ENCODE data around the gene NECAB3. TPM values are rescaled to one million over a fixed set of nuclear protein-coding genes. Genes with fewer than 3 reads are reported as not detected.
A peak's percentile ranks its signal among the peaks of the same experiment; 100 is the strongest.

NECAB3 gene
- total and polyA plus RNA-seq, 2 of the 13 experiments (the other 11 are each of a cell fraction or from before 2014, with no cell fraction given) = 61.5 to 65.5 TPM

DNA sequence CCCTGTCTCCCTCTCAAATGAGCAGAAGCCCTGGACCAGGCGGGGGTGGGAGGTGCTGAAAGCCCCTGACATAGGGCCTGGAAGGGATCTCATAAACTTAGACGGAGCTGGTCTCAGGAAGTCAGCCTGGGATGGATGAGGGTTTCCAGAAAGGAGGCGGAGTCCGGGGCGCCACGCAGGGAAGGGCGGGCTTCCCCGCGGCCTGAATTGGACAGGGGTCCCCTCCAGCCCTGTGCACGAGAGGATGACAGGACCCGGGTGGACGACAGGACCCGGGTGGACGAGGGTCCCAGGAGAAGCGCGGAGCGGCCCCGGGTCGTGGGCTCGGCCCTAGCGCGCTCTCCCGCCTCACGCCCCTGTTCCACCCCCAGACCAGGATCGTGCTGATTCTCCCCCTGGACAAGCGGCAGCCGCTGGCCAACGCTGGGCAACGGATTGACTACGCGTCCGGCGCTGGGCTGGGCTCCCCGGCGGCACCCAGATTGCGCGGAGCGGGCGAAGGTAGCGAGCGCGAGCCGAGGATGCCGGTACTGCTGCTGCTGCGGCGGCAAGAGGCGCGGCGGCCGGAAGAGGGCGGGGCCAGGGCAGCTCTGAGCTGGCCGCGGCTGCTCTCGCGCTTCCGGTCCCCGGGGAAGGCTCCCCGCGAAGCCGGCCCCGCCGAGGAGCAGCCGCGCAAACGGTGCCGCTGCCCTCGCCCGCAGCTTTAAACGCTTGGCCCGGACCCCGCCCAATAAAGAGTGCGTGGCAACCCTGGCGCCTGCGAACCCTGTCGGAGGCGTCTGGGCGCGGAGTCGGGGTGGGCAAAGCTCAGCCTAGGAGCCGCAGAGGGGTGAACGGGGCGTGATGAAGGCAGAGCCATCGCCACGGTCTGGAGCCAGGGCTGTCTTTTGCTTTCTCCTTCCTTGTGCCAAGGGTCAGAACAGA is 10.8 kb downstream of the NECAB3 start (continued):
- TF ChIP-seq, protein P1, sequence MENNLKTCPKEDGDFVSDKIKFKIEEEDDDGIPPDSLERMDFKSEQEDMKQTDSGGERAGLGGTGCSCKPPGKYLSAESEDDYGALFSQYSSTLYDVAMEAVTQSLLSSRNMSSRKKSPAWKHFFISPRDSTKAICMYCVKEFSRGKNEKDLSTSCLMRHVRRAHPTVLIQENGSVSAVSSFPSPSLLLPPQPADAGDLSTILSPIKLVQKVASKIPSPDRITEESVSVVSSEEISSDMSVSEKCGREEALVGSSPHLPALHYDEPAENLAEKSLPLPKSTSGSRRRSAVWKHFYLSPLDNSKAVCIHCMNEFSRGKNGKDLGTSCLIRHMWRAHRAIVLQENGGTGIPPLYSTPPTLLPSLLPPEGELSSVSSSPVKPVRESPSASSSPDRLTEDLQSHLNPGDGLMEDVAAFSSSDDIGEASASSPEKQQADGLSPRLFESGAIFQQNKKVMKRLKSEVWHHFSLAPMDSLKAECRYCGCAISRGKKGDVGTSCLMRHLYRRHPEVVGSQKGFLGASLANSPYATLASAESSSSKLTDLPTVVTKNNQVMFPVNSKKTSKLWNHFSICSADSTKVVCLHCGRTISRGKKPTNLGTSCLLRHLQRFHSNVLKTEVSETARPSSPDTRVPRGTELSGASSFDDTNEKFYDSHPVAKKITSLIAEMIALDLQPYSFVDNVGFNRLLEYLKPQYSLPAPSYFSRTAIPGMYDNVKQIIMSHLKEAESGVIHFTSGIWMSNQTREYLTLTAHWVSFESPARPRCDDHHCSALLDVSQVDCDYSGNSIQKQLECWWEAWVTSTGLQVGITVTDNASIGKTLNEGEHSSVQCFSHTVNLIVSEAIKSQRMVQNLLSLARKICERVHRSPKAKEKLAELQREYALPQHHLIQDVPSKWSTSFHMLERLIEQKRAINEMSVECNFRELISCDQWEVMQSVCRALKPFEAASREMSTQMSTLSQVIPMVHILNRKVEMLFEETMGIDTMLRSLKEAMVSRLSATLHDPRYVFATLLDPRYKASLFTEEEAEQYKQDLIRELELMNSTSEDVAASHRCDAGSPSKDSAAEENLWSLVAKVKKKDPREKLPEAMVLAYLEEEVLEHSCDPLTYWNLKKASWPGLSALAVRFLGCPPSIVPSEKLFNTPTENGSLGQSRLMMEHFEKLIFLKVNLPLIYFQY (CRISPR knock-in tag; IDR thresholded peaks at IDR 0.05; ENCODE audit: borderline replicate concordance) = no peak
- TF ChIP-seq, protein P2, sequence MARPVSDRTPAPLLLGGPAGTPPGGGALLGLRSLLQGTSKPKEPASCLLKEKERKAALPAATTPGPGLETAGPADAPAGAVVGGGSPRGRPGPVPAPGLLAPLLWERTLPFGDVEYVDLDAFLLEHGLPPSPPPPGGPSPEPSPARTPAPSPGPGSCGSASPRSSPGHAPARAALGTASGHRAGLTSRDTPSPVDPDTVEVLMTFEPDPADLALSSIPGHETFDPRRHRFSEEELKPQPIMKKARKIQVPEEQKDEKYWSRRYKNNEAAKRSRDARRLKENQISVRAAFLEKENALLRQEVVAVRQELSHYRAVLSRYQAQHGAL (CRISPR knock-in tag; IDR thresholded peaks at IDR 0.05; ENCODE audit: not compliant biosample characterization) = peak; percentile 8
- TF ChIP-seq HOXA7 (CRISPR knock-in tag; IDR thresholded peaks at IDR 0.05) (no peak), ZNF879 (CRISPR knock-in tag; IDR thresholded peaks at IDR 0.05) (peak; percentile 94), KAT2B (IDR thresholded peaks at IDR 0.05; ENCODE audit: borderline replicate concordance, low read depth, low read length) (no peak), ZNF773 (CRISPR knock-in tag; IDR thresholded peaks at IDR 0.05; ENCODE audit: borderline replicate concordance) (no peak; the same call in 1 of the 2 replicates), ZNF260 (CRISPR knock-in tag; IDR thresholded peaks at IDR 0.05; ENCODE audit: borderline replicate concordance, low read depth) (0 out of 2 replicates have a peak, but pooled peaks have one; percentile 58), KLF12 (CRISPR knock-in tag; IDR thresholded peaks at IDR 0.05; ENCODE audit: borderline replicate concordance) (no peak; the same call in none of the 2 replicates), GABPB1 (CRISPR knock-in tag; IDR thresholded peaks at IDR 0.05) (peak; percentile 96), ZNF331 (CRISPR knock-in tag; IDR thresholded peaks at IDR 0.05) (peak; percentile 92), CREB1 (IDR thresholded peaks at IDR 0.05) (no peak), CREB1 (CRISPR knock-in tag; IDR thresholded peaks at IDR 0.05) (no peak)
- TF ChIP-seq, protein P3, sequence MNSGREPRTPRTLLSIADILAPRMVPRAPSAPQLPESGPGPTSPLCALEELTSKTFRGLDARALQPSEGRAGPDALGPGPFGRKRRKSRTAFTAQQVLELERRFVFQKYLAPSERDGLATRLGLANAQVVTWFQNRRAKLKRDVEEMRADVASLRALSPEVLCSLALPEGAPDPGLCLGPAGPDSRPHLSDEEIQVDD (CRISPR knock-in tag; IDR thresholded peaks at IDR 0.05; ENCODE audit: borderline replicate concordance) = peak; percentile 43; the same call in 1 of the 2 replicates
- TF ChIP-seq, protein P4, sequence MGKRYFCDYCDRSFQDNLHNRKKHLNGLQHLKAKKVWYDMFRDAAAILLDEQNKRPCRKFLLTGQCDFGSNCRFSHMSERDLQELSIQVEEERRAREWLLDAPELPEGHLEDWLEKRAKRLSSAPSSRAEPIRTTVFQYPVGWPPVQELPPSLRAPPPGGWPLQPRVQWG (CRISPR knock-in tag; IDR thresholded peaks at IDR 0.05; ENCODE audit: borderline replicate concordance, low read depth) = no peak
- TF ChIP-seq, protein P5, sequence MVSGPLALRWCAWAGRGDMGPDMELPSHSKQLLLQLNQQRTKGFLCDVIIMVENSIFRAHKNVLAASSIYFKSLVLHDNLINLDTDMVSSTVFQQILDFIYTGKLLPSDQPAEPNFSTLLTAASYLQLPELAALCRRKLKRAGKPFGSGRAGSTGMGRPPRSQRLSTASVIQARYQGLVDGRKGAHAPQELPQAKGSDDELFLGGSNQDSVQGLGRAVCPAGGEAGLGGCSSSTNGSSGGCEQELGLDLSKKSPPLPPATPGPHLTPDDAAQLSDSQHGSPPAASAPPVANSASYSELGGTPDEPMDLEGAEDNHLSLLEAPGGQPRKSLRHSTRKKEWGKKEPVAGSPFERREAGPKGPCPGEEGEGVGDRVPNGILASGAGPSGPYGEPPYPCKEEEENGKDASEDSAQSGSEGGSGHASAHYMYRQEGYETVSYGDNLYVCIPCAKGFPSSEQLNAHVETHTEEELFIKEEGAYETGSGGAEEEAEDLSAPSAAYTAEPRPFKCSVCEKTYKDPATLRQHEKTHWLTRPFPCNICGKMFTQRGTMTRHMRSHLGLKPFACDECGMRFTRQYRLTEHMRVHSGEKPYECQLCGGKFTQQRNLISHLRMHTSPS (CRISPR knock-in tag; IDR thresholded peaks at IDR 0.05; ENCODE audit: low read depth) = peak; percentile 79; the same call in 1 of the 2 replicates
- TF ChIP-seq, protein P6, sequence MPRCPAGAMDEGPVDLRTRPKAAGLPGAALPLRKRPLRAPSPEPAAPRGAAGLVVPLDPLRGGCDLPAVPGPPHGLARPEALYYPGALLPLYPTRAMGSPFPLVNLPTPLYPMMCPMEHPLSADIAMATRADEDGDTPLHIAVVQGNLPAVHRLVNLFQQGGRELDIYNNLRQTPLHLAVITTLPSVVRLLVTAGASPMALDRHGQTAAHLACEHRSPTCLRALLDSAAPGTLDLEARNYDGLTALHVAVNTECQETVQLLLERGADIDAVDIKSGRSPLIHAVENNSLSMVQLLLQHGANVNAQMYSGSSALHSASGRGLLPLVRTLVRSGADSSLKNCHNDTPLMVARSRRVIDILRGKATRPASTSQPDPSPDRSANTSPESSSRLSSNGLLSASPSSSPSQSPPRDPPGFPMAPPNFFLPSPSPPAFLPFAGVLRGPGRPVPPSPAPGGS (CRISPR knock-in tag; IDR thresholded peaks at IDR 0.05) = peak; percentile 92
- TF ChIP-seq, protein P7, sequence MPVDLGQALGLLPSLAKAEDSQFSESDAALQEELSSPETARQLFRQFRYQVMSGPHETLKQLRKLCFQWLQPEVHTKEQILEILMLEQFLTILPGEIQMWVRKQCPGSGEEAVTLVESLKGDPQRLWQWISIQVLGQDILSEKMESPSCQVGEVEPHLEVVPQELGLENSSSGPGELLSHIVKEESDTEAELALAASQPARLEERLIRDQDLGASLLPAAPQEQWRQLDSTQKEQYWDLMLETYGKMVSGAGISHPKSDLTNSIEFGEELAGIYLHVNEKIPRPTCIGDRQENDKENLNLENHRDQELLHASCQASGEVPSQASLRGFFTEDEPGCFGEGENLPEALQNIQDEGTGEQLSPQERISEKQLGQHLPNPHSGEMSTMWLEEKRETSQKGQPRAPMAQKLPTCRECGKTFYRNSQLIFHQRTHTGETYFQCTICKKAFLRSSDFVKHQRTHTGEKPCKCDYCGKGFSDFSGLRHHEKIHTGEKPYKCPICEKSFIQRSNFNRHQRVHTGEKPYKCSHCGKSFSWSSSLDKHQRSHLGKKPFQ (CRISPR knock-in tag; IDR thresholded peaks at IDR 0.05; ENCODE audit: insufficient replicate concordance) = peak; percentile 91
